GM19035 (cell line): ENCODE measurements around the gene RHOB.

Experiments used
- ATAC-seq: cut with Tn5 transposase; IDR thresholded peaks from one replicate; pipeline ENCODE4 v1.9.1; 2021; ENCODE audit not compliant: unreplicated experiment

RHOB gene

GRCh38 chr2:20472569-20472968 lies 25.7 kb downstream of the RHOB start:
- ATAC-seq: no peak

GRCh38 chr2:20473128-20473527 lies 26.3 kb downstream of the RHOB start:
- no peak for ATAC-seq

- no peak for ATAC-seq
Measured at GRCh38 chr2:20474757-20475566, 28.1 kb downstream of the RHOB start.

- ATAC-seq: no peak
Measured at GRCh38 chr2:20475567-20475952, 28.7 kb downstream of the RHOB start.

- ATAC-seq: no peak
Measured at GRCh38 chr2:20476481-20476880, 29.6 kb downstream of the RHOB start.

GRCh38 chr2:20476950-20477349 lies 30.1 kb downstream of the RHOB start:
- ATAC-seq: no peak

GRCh38 chr2:20478961-20479360 lies 32.1 kb downstream of the RHOB start:
- no peak for ATAC-seq

GRCh38 chr2:20479835-20480234 lies 33.0 kb downstream of the RHOB start:
- no peak for ATAC-seq

GRCh38 chr2:20480913-20481312 lies 34.0 kb downstream of the RHOB start:
- no peak for ATAC-seq

- ATAC-seq: no peak
Measured at GRCh38 chr2:20481798-20482405, 35.0 kb downstream of the RHOB start.

GRCh38 chr2:20482725-20483124 lies 35.9 kb downstream of the RHOB start:
- no peak for ATAC-seq

GRCh38 chr2:20483194-20483895 lies 36.5 kb downstream of the RHOB start:
- ATAC-seq: no peak

- ATAC-seq: no peak
Measured at GRCh38 chr2:20484034-20484617, 37.3 kb downstream of the RHOB start.

GRCh38 chr2:20484810-20485611 lies 38.1 kb downstream of the RHOB start:
- ATAC-seq: no peak

GRCh38 chr2:20485612-20486388 lies 38.9 kb downstream of the RHOB start:
- no peak for ATAC-seq

- no peak for ATAC-seq
Measured at GRCh38 chr2:20486571-20486970, 39.7 kb downstream of the RHOB start.

GRCh38 chr2:20487030-20487391 lies 40.1 kb downstream of the RHOB start:
- ATAC-seq: no peak

- no peak for ATAC-seq
Measured at GRCh38 chr2:20487392-20488174, 40.7 kb downstream of the RHOB start.

GRCh38 chr2:20488201-20488641 lies 41.3 kb downstream of the RHOB start:
- no peak for ATAC-seq
